Astrocyte of the spinal cord (primary cell): ENCODE results near the gene DCN.

Experiments used
- DNase-seq: peaks from one replicate; pipeline ENCODE4 v3.0.0; 2011; ENCODE audit warnings: low read depth, low spot score
- H3K4me3 ChIP-seq: 2 replicates; pipeline ENCODE4 v1.5.1; 2011; ENCODE audit warnings: low read depth, mild to moderate bottlenecking, low read length, moderate library complexity
- in situ Hi-C: cut with HindIII; loops from 2 replicates; pipeline ENCODE4 v1.10.0; 2017; ENCODE audit warnings: low sequenced_read_pairs
- TF ChIP-seq, protein P1 (sequence below): IDR thresholded peaks from 2 replicates; pipeline ENCODE4 v1.5.1; 2012; ENCODE audit warnings: low read depth, mild to moderate bottlenecking, low read length, inconsistent platforms

The DCN gene

DNA sequence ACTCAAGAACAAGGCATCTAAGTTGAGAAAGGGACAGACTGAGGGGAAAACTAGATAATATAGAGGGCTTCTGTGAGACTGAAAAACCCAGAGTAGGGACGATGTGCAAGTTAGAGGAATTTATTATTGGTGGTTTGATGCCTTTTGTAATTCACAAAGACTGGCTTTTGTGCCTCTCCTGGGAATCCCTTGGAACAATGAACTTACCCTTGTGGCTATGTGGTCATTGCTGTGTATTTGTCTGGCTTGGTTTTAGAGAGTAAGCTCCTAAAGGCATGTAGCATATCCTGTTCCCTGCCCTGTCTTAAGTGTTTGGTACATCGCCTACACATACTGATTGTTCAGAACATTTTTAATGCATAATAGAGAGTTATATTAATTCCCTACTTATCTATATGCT, 26.6 kb downstream of the DCN start:
- no peak for DNase-seq
- in situ Hi-C loops, result no loop called here
- TF ChIP-seq, protein P1, sequence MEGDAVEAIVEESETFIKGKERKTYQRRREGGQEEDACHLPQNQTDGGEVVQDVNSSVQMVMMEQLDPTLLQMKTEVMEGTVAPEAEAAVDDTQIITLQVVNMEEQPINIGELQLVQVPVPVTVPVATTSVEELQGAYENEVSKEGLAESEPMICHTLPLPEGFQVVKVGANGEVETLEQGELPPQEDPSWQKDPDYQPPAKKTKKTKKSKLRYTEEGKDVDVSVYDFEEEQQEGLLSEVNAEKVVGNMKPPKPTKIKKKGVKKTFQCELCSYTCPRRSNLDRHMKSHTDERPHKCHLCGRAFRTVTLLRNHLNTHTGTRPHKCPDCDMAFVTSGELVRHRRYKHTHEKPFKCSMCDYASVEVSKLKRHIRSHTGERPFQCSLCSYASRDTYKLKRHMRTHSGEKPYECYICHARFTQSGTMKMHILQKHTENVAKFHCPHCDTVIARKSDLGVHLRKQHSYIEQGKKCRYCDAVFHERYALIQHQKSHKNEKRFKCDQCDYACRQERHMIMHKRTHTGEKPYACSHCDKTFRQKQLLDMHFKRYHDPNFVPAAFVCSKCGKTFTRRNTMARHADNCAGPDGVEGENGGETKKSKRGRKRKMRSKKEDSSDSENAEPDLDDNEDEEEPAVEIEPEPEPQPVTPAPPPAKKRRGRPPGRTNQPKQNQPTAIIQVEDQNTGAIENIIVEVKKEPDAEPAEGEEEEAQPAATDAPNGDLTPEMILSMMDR, result no peak
- H3K4me3 ChIP-seq, result no peak overlapping the region

DNA sequence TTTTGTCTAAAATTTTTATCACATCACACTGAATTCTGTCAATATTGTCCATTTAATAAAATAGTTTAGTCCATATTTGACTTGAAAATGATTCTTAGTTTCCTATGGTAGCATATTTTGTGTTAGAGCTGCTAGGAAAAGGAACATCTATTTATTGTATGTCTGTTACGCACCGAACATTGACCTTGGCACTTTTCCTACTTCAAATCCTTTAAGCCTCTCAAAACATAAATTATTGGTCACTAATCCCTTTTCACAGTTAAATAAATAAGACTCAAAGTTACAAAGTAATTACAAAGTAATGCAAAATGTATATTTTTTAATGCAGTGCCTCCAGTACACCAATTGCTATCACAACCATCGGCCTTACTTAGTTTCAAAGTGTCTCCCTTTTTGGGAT, 28.5 kb downstream of the DCN start:
- in situ Hi-C loops, result no loop called here
- H3K4me3 ChIP-seq, result no peak overlapping the region
- TF ChIP-seq, protein P1, result no peak
- no peak for DNase-seq

DNA sequence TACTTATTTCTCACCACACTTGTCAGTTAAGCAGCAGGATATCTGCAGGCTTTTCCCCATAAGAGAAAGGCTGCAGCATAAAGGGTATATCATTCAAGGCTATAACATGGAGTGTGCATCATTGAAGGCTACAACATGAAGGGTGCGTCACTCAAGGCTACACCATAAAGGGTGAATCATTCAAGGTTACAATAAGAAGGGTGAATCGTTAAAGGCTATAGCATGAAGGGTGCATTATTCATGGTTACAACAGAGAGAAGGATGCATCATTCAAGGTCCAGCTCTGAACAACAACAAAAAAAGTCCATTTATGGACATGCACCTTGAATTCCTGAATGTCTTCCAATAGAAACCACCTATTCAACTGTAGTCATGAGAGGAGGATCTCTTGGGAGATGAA, 38.6 kb downstream of the DCN start:
- peak; percentile 51 for DNase-seq
- TF ChIP-seq, protein P1, result no peak
- in situ Hi-C loops, result no loop called here
- H3K4me3 ChIP-seq, result no peak overlapping the region

DNA sequence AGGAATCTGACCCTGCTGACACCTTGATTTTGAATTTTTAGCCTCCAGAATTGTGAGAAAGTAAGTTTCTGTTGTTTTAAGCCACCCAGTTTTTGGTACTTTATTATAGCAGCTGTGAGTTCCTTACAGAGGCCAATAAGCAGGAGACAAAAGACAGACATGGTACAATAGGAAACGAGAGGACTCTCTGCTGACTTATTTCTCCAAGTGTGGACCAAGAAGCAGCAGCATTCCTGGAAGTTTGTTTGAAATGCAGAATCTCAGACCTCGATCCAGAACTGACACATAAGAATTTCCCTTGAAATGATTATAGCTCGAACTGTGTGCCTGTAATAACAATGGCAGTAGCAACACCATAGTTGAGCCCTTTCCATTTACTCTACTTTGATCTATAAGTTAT, 39.4 kb downstream of the DCN start:
- no peak overlapping the region for H3K4me3 ChIP-seq
- TF ChIP-seq, protein P1, result no peak
- in situ Hi-C loops, result no loop called here
- no peak for DNase-seq

DNA sequence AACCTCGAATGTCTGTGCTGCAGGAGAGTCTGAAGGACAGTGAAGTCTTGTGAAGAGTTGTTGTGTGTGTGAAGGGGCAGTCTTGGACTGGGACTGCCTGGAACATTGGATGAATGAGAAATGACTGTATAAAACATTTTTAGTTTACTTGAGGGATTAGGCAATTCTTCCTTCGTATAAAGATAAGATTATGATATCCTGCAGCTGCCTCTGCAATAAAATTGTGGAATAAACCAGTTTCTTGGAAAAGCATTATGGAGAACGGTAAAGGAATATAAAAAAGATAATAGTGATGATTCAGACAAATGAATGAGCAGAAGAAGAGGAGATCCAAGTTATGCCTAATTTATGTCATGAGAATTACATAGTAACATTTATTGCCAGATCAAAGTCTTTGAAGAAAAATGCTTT, 40.4 kb downstream of the DCN start:
- TF ChIP-seq, protein P1, result no peak
- in situ Hi-C loops, result no loop called here
- H3K4me3 ChIP-seq, result no peak overlapping the region
- no peak for DNase-seq

DNA sequence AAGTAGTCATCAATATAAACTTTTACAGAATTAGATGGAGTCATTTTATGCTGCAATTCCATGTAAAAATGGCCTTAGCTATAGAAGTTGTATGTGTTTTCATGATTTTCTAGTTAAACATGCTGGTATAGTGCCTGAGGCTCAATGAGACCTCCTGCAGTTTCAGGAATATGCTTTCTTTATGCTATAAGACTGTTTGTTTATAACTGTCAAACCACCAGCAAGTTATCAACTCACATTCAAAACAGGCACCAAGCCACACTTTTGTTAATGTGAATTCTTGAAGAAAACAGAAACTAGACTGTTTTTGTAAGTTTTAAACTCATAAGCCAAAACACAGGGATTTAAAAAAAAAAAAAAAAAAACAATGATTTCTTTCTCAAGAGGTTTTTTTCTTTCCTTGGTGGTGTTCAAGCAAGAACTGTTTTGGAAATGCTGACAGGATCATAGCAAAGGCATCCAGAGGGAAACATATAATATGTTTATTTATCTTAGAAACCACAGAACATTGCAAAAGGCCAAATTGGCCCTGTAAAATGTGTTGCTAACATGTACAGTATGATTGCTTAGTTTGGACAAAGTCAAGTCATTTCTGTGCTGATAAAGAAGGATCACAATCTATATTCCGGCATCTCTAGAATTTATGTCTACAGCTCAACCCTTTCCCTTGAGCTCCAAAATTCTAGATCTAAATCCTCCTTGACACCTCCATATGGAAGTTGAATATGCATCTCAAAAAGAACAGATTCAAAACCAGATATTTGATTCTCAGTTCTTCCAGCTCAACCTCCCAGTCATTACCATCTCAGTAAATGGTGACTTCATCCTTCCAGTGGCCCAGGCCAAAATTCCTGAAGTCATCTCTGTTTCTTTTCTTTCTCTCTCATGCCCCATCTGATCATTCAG, 42.3 kb downstream of the DCN start:
- peak; percentile 88 for DNase-seq
- H3K4me3 ChIP-seq, result no peak overlapping the region
- in situ Hi-C loops, result no loop called here
- TF ChIP-seq, protein P1, result no peak
